Esophagus muscularis mucosa (tissue), 4 donors: ENCODE data around the gene SEMA3D. TPM values are rescaled to one million over a fixed set of nuclear protein-coding genes. Genes with fewer than 3 reads are reported as not detected.

Source experiments
- DNase-seq: peaks from one replicate; pipeline ENCODE4 v3.0.0-alpha.2; 2017; ENCODE audit errors: extremely low spot score
- H3K27ac ChIP-seq, 4 donors: fragments of 200-600 bp; sonication (generic); replicated peaks in 1 of 4; 1 replicate in 3 of 4; 2 replicates in 1 of 4; pipeline ENCODE4 v1.5.1; 2016 to 2019; ENCODE audit warnings: mild to moderate bottlenecking in 1 of 4
- H3K27me3 ChIP-seq, 4 donors: fragments of 200-600 bp; sonication (generic); one replicate each; pipeline versions ENCODE4 v1.5.1 to v1.6.0; 2016 to 2019
- H3K36me3 ChIP-seq, 4 donors: fragments of 200-600 bp; sonication (generic); one replicate each; pipeline ENCODE4 v1.5.1; 2016 to 2019
- H3K4me1 ChIP-seq, 4 donors: fragments of 200-600 bp; sonication (generic); one replicate each; pipeline ENCODE4 v1.5.1; 2016 to 2019
- H3K4me3 ChIP-seq, 4 donors: fragments of 200-600 bp; sonication (generic); 1 replicate in 2 of 4; 2 replicates in 2 of 4; pipeline ENCODE4 v1.5.1; 2016 to 2019; ENCODE audit warnings: mild to moderate bottlenecking in 4 of 4, moderate library complexity in 1 of 4
- H3K9me3 ChIP-seq, 4 donors: fragments of 200-600 bp; sonication (generic); 1 replicate in 3 of 4; 2 replicates in 1 of 4; pipeline ENCODE4 v1.5.1; 2016 to 2019
- CTCF ChIP-seq, 3 experiments: fragments of 200-600 bp in 2 of 3; fragments of 450-650 bp in 1 of 3; sonication (generic) in 2 of 3; IDR thresholded peaks; one replicate each; pipeline ENCODE4 v1.5.1; 2017 to 2019; ENCODE audit warnings: antibody characterized with exemption in 3 of 3, mild to moderate bottlenecking in 2 of 3, moderate library complexity in 1 of 3
- EP300 ChIP-seq: sonication (generic); formaldehyde crosslinking; IDR thresholded peaks from one replicate; pipeline ENCODE4 v1.6.1; 2017; ENCODE audit warnings: antibody characterized with exemption
- POLR2A ChIP-seq: fragments of 450-650 bp; IDR thresholded peaks from one replicate; pipeline ENCODE4 v1.6.1; 2017; ENCODE audit warnings: antibody characterized with exemption, moderate library complexity, mild to moderate bottlenecking, low read depth
- POLR2AphosphoS5 ChIP-seq, 2 donors: sonication (generic); formaldehyde crosslinking; IDR thresholded peaks; one replicate each; pipeline ENCODE4 v1.6.1; 2017; ENCODE audit warnings: antibody characterized with exemption in 2 of 2
- WGBS: methylation state at CpG from one replicate; pipeline ENCODE4 v1.1.5; 2018; 5-methylcytosine and 5-hydroxymethylcytosine counted together
- intact Hi-C: fragments of 100-400 bp; cut with DNase I; formaldehyde crosslinking; loops from one replicate; pipeline ENCODE4 v1.15.1; 2023
- total RNA-seq, 4 donors: library from RNA; depleted of rRNA; stranded (reverse); fragments of >200 nt; gene quantifications; one replicate each; pipeline versions ENCODE4 v1.1.0 to v1.2.1, GENCODE V29; 2016

SEMA3D gene
- total RNA-seq, 4 donors from 2014 or later, result 0.42 to 2.2 (median 1.4) TPM

GRCh38 chr7:85023916-85024315 is 162.9 kb downstream of the SEMA3D start:
- 84% methylated on average over 4 of the region's 4 CpGs for WGBS
- intact Hi-C loops, result loop anchor here (2.0 to 10.0 kb wide), 4 partner anchors 532 to 1087 kb away; partner anchors contain the start of gene SEMA3A
- TF ChIP-seq POLR2A (no peak), CTCF (IDR thresholded peaks at IDR 0.05) (no peak), POLR2AphosphoS5 (IDR thresholded peaks at IDR 0.05) (no peak), EP300 (no peak)
- no peak overlapping the region for H3K27ac ChIP-seq
- H3K4me3 ChIP-seq, result no peak overlapping the region
- no peaks in the 10 kb centered on the region for H3K36me3 ChIP-seq
- no peaks in the 10 kb centered on the region for H3K9me3 ChIP-seq
- H3K27me3 ChIP-seq, result no peaks in the 10 kb centered on the region
- H3K4me1 ChIP-seq, result peaks cover 0 to 7% (median 2%) of the 10 kb centered on the region in 4 donors
- no peak for DNase-seq

- intact Hi-C loops, result loop anchor here (2.0 to 10.0 kb wide), 4 partner anchors 531 to 1086 kb away; partner anchors contain the start of gene SEMA3A
- no peak for TF ChIP-seq POLR2AphosphoS5 (IDR thresholded peaks at IDR 0.05)
- no peak for TF ChIP-seq EP300
- TF ChIP-seq CTCF (IDR thresholded peaks at IDR 0.05), result peak; percentile 62 to 80 (median 70)
- no peak for TF ChIP-seq POLR2A
- Histone ChIP-seq H3K9me3 (no peaks in the 10 kb centered on the region), H3K27ac (no peak overlapping the region), H3K4me1 (peaks cover 0 to 7% (median 2%) of the 10 kb centered on the region in 4 donors), H3K27me3 (no peaks in the 10 kb centered on the region), H3K4me3 (no peak overlapping the region), H3K36me3 (no peaks in the 10 kb centered on the region)
- WGBS, result 29% methylated on average over 2 of the region's 2 CpGs
- DNase-seq, result no peak
Measured at GRCh38 chr7:85023066-85023712, 163.7 kb downstream of the SEMA3D start.

- Histone ChIP-seq H3K27ac (no peak overlapping the region), H3K27me3 (no peaks in the 10 kb centered on the region), H3K4me1 (peaks cover 0 to 7% (median 2%) of the 10 kb centered on the region in 4 donors), H3K36me3 (no peaks in the 10 kb centered on the region), H3K9me3 (no peaks in the 10 kb centered on the region), H3K4me3 (no peak overlapping the region)
- DNase-seq, result no peak
- WGBS, result 78% methylated on average over 5 of the region's 5 CpGs
- intact Hi-C loops, result loop anchor here (2.0 to 10.0 kb wide), 4 partner anchors 530 to 1085 kb away; partner anchors contain the start of gene SEMA3A
- no peak for TF ChIP-seq POLR2A
- TF ChIP-seq POLR2AphosphoS5 (IDR thresholded peaks at IDR 0.05), result no peak
- TF ChIP-seq CTCF (IDR thresholded peaks at IDR 0.05), result no peak
- no peak for TF ChIP-seq EP300
Measured at GRCh38 chr7:85022064-85022697, 164.7 kb downstream of the SEMA3D start.

- DNase-seq, result no peak
- intact Hi-C loops, result loop anchor here (5.0 to 10.0 kb wide), 3 partner anchors 529 to 1044 kb away; partner anchors contain the start of gene SEMA3A
- H3K27ac ChIP-seq, result no peak overlapping the region
- 70% methylated on average over 4 of the region's 4 CpGs for WGBS
- TF ChIP-seq EP300 (no peak), POLR2AphosphoS5 (IDR thresholded peaks at IDR 0.05) (no peak), CTCF (IDR thresholded peaks at IDR 0.05) (peak; percentile 65 to 77 (median 67)), POLR2A (no peak)
- no peak overlapping the region for H3K4me3 ChIP-seq
- H3K27me3 ChIP-seq, result no peaks in the 10 kb centered on the region
- peaks cover 0 to 7% (median 2%) of the 10 kb centered on the region in 4 donors for H3K4me1 ChIP-seq
- no peaks in the 10 kb centered on the region for H3K9me3 ChIP-seq
- H3K36me3 ChIP-seq, result no peaks in the 10 kb centered on the region
Measured at GRCh38 chr7:85021101-85021704, 165.7 kb downstream of the SEMA3D start.
